GM12872 (cell line): ENCODE measurements around the gene MBIP.

Experiments used
- CTCF ChIP-seq: IDR thresholded peaks from 3 replicates; pipeline ENCODE4 v1.5.1; 2011; ENCODE audit warnings: low read depth, mild to moderate bottlenecking, low read length, moderate library complexity; ENCODE audit not compliant: insufficient read depth

The MBIP gene

GRCh38 chr14:36320897-36321381 is 502 bp upstream of the MBIP start:
- no peak for TF ChIP-seq CTCF

GRCh38 chr14:36319899-36320199 is 588 bp downstream of the MBIP start:
- no peak for TF ChIP-seq CTCF

GRCh38 chr14:36317650-36318049 is 2.8 kb downstream of the MBIP start:
- no peak for TF ChIP-seq CTCF

GRCh38 chr14:36316131-36316530 is 4.3 kb downstream of the MBIP start:
- no peak for TF ChIP-seq CTCF

- no peak for TF ChIP-seq CTCF
These were observed 5.1 kb downstream of the MBIP start for GRCh38 chr14:36315159-36315853.

- no peak for TF ChIP-seq CTCF
These were observed 6.5 kb downstream of the MBIP start for GRCh38 chr14:36313898-36314297.

GRCh38 chr14:36313206-36313605 is 7.2 kb downstream of the MBIP start:
- no peak for TF ChIP-seq CTCF

GRCh38 chr14:36306836-36307235 is 13.6 kb downstream of the MBIP start:
- TF ChIP-seq CTCF, result no peak
